Measurements from ENCODE around the gene MED1.

The MED1 gene

GRCh38 chr17:39364236-39365025, 86.6 kb downstream of the MED1 start:
- in situ Hi-C loops (cut with HindIII; ENCODE audit: low sequenced_read_pairs): loop anchor here (25.0 kb wide), 1 partner anchor 352 kb away; no protein-coding TSS in a partner anchor

- in situ Hi-C loops (cut with HindIII; ENCODE audit: low sequenced_read_pairs): loop anchor here (25.0 kb wide), 1 partner anchor 349 kb away; no protein-coding TSS in a partner anchor
Observed at GRCh38 chr17:39361064-39361463, 90.0 kb downstream of the MED1 start.

GRCh38 chr17:39360537-39360936, 90.5 kb downstream of the MED1 start:
- in situ Hi-C loops (cut with HindIII; ENCODE audit: low sequenced_read_pairs): loop anchor here (25.0 kb wide), 1 partner anchor 348 kb away; no protein-coding TSS in a partner anchor

GRCh38 chr17:39359994-39360393, 91.1 kb downstream of the MED1 start:
- in situ Hi-C loops (cut with HindIII; ENCODE audit: low sequenced_read_pairs): loop anchor here (25.0 kb wide), 1 partner anchor 348 kb away; no protein-coding TSS in a partner anchor

GRCh38 chr17:39357986-39358385, 93.1 kb downstream of the MED1 start:
- in situ Hi-C loops (cut with HindIII; ENCODE audit: low sequenced_read_pairs): loop anchor here (25.0 kb wide), 1 partner anchor 346 kb away; no protein-coding TSS in a partner anchor

GRCh38 chr17:39357488-39357887, 93.6 kb downstream of the MED1 start:
- in situ Hi-C loops (cut with HindIII; ENCODE audit: low sequenced_read_pairs): loop anchor here (25.0 kb wide), 1 partner anchor 345 kb away; no protein-coding TSS in a partner anchor

Data from DLD1 (cell line).